PC-3 (cell line): ENCODE data around the gene COL4A1. TPM values are rescaled to one million over a fixed set of nuclear protein-coding genes. Genes with fewer than 3 reads are reported as not detected.

ENCODE experiments used
- ATAC-seq: fragments of 200-7000 bp; cut with Tn5 transposase; 2 replicates; pipeline ENCODE4 v1.9.1; 2020; ENCODE audit warnings: mild to moderate bottlenecking, moderate library complexity
- BruUV-seq: library from RNA; stranded (reverse); fragments of 400-500 nt; replicated peaks from 2 replicates; lab custom pipeline; 2021; lab: Mats Ljungman, UMichigan
- CTCF ChIA-PET: fragments of 300-600 bp; sonication (Branson Sonifier 250); formaldehyde crosslinking; loops from one replicate; lab custom pipeline; 2022; ENCODE audit warnings: antibody characterized with exemption; lab: Charles Lee
- POLR2A ChIA-PET: fragments of 300-600 bp; sonication (Branson Sonifier 250); formaldehyde crosslinking; loops from one replicate; lab custom pipeline; 2022; ENCODE audit warnings: antibody characterized with exemption; ENCODE audit not compliant: unreplicated experiment; lab: Charles Lee
- DNase-seq: peaks from one replicate; pipeline ENCODE4 v3.0.0-alpha.2; 2015
- H2AFZ ChIP-seq: fragments of 300-600 bp; sonication (generic); 2 replicates; pipeline ENCODE4 v1.6.0; 2016; ENCODE audit warnings: antibody characterized with exemption, low read length
- H3F3A ChIP-seq: fragments of 300-600 bp; sonication (generic); one replicate; pipeline ENCODE4 v1.6.0; 2017; ENCODE audit warnings: antibody characterized with exemption, low read length, control low read depth, mild to moderate bottlenecking; ENCODE audit not compliant: unreplicated experiment
- H3K27ac ChIP-seq: fragments of 300-600 bp; sonication (generic); 2 replicates; pipeline ENCODE4 v1.5.1; 2016; ENCODE audit warnings: mild to moderate bottlenecking, low read length
- H3K27me3 ChIP-seq: fragments of 300-600 bp; sonication (generic); 2 replicates; pipeline ENCODE4 v1.6.1; 2016; ENCODE audit warnings: low read length, mixed read lengths
- H3K36me3 ChIP-seq: fragments of 300-600 bp; sonication (generic); 2 replicates; pipeline ENCODE4 v1.6.1; 2016; ENCODE audit warnings: low read depth, mixed run types, low read length, mixed read lengths
- H3K4me1 ChIP-seq: fragments of 300-600 bp; sonication (generic); 2 replicates; pipeline ENCODE4 v1.5.1; 2016; ENCODE audit warnings: low read length; ENCODE audit not compliant: insufficient read depth
- H3K4me2 ChIP-seq: fragments of 300-600 bp; sonication (generic); 2 replicates; pipeline ENCODE4 v1.6.0; 2016; ENCODE audit warnings: low read length
- H3K4me3 ChIP-seq: fragments of 300-600 bp; sonication (generic); 2 replicates; pipeline ENCODE4 v1.5.1; 2016; ENCODE audit warnings: mild to moderate bottlenecking, low read length, mixed read lengths
- H3K79me2 ChIP-seq: fragments of 300-600 bp; sonication (generic); 2 replicates; pipeline ENCODE4 v1.6.1; 2017; ENCODE audit warnings: low read length, mixed read lengths
- H3K9ac ChIP-seq: fragments of 300-600 bp; sonication (generic); 2 replicates; pipeline ENCODE4 v1.6.0; 2016; ENCODE audit warnings: mild to moderate bottlenecking, low read length
- H3K9me2 ChIP-seq: fragments of 300-600 bp; sonication (generic); replicated peaks from 2 replicates; pipeline ENCODE4 v1.6.1; 2016; ENCODE audit warnings: mixed run types, low read length, mixed read lengths
- H3K9me3 ChIP-seq: fragments of 300-600 bp; sonication (generic); 2 replicates; pipeline ENCODE4 v1.6.1; 2016; ENCODE audit warnings: low read length, mixed read lengths
- H4K20me1 ChIP-seq: fragments of 300-600 bp; sonication (generic); 2 replicates; pipeline ENCODE4 v1.6.1; 2016; ENCODE audit warnings: low read length, mixed read lengths
- EZH2 ChIP-seq: fragments of 300-600 bp; sonication (generic); IDR thresholded peaks from one replicate; pipeline ENCODE4 v1.6.1; 2017; ENCODE audit warnings: antibody characterized with exemption, mild to moderate bottlenecking, low read length; ENCODE audit not compliant: unreplicated experiment
- EZH2phosphoT487 ChIP-seq: fragments of 300-600 bp; sonication (generic); IDR thresholded peaks from 2 replicates; pipeline ENCODE4 v1.6.1; 2018; ENCODE audit warnings: mild to moderate bottlenecking, antibody characterized with exemption, low read length, borderline replicate concordance
- intact Hi-C: fragments of 100-400 bp; cut with micrococcal nuclease; formaldehyde crosslinking; loops from 2 replicates; pipeline ENCODE4 v1.9.0; 2023
- total RNA-seq: library from RNA; depleted of rRNA; stranded (reverse); fragments of >200 nt; gene quantifications from 2 replicates; pipeline ENCODE4 v1.2.3, GENCODE V29; 2014
- TF ChIP-seq, protein P1 (sequence below): fragments of 300-600 bp; sonication (generic); conservative IDR thresholded peaks from 2 replicates; pipeline ENCODE4 v1.5.1; 2017; ENCODE audit warnings: antibody characterized with exemption, low read depth, mild to moderate bottlenecking, low read length

COL4A1 gene
- total RNA-seq, 1 experiment from 2014 or later, result 48.7 TPM

- no peak for ATAC-seq
- CTCF ChIA-PET, result no interaction called here
Observed at GRCh38 chr13:110129539-110130186, 177.3 kb downstream of the COL4A1 start.

DNA sequence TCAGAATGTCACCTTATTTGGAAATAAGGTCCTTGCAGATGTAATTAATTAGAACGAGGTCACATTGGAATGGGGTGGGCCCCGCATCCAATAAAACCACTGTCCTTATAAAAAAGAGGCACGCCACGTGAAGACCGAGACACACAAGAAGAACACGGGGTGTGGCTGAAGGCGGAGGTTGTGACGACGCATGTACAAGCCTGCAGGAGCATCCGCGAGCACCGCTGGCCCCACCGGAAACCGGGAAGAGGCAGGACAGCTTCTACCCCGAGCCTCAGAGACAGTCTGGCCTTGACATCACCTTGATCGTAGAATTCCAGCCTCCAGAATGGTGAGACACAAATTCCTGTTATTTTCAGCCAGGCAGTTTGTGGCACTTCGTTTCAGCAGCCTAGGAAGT lies 177.9 kb downstream of the COL4A1 start:
- CTCF ChIA-PET, result no interaction called here
- intact Hi-C loops, result loop anchor here (5.0 kb wide), 1 partner anchor 982 kb away; no protein-coding TSS in a partner anchor
- Histone ChIP-seq H3K27me3 (no peaks in the 10 kb centered on the region), H3F3A (no peaks in the 10 kb centered on the region), H3K9me2 (no peaks in the 10 kb centered on the region), H2AFZ (no peak overlapping the region), H3K4me3 (no peak overlapping the region), H3K9ac (no peak overlapping the region), H3K4me2 (no peak overlapping the region), H3K4me1 (peaks cover 35% of the 10 kb centered on the region), H3K79me2 (no peaks in the 10 kb centered on the region), H3K9me3 (no peaks in the 10 kb centered on the region), H3K27ac (no peak overlapping the region), H3K36me3 (no peaks in the 10 kb centered on the region), H4K20me1 (no peaks in the 10 kb centered on the region)
- TF ChIP-seq EZH2phosphoT487 (no peak), EZH2 (no peak)
- TF ChIP-seq, protein P1, sequence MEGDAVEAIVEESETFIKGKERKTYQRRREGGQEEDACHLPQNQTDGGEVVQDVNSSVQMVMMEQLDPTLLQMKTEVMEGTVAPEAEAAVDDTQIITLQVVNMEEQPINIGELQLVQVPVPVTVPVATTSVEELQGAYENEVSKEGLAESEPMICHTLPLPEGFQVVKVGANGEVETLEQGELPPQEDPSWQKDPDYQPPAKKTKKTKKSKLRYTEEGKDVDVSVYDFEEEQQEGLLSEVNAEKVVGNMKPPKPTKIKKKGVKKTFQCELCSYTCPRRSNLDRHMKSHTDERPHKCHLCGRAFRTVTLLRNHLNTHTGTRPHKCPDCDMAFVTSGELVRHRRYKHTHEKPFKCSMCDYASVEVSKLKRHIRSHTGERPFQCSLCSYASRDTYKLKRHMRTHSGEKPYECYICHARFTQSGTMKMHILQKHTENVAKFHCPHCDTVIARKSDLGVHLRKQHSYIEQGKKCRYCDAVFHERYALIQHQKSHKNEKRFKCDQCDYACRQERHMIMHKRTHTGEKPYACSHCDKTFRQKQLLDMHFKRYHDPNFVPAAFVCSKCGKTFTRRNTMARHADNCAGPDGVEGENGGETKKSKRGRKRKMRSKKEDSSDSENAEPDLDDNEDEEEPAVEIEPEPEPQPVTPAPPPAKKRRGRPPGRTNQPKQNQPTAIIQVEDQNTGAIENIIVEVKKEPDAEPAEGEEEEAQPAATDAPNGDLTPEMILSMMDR, result no peak
- no TSS peak for BruUV-seq
- POLR2A ChIA-PET, result no interaction called here
- DNase-seq (no peak), ATAC-seq (no peak)

More at GRCh38 chr13:110129539-110130186, 177.3 kb downstream of the COL4A1 start:
- TF ChIP-seq EZH2 (no peak), EZH2phosphoT487 (no peak)
- TF ChIP-seq, protein P1, result no peak
- Histone ChIP-seq H3K4me2 (no peak overlapping the region), H2AFZ (no peak overlapping the region), H3K36me3 (no peaks in the 10 kb centered on the region), H3K79me2 (no peaks in the 10 kb centered on the region), H3K27me3 (no peaks in the 10 kb centered on the region), H4K20me1 (no peaks in the 10 kb centered on the region), H3K27ac (no peak overlapping the region), H3K9me3 (no peaks in the 10 kb centered on the region), H3K4me3 (no peak overlapping the region), H3F3A (no peaks in the 10 kb centered on the region), H3K4me1 (peaks cover 35% of the 10 kb centered on the region), H3K9ac (no peak overlapping the region), H3K9me2 (no peaks in the 10 kb centered on the region)
- intact Hi-C loops, result loop anchor here (5.0 kb wide), 1 partner anchor 982 kb away; no protein-coding TSS in a partner anchor
- POLR2A ChIA-PET, result no interaction called here
- no TSS peak for BruUV-seq
- no peak for DNase-seq

GRCh38 chr13:110128546-110128945 lies 178.4 kb downstream of the COL4A1 start:
- Histone ChIP-seq H3K36me3 (no peaks in the 10 kb centered on the region), H3K27me3 (no peaks in the 10 kb centered on the region), H3K4me3 (no peak overlapping the region), H3K4me2 (peak overlapping the region; percentile 66; the same call in 1 of the 2 replicates), H3K9ac (no peak overlapping the region), H4K20me1 (no peaks in the 10 kb centered on the region), H3F3A (no peaks in the 10 kb centered on the region), H3K9me2 (no peaks in the 10 kb centered on the region), H3K79me2 (no peaks in the 10 kb centered on the region), H2AFZ (no peak overlapping the region), H3K27ac (peak overlapping the region; percentile 91), H3K9me3 (no peaks in the 10 kb centered on the region), H3K4me1 (peaks cover 35% of the 10 kb centered on the region)
- DNase-seq, result no peak
- ChIA-PET POLR2A (no interaction called here), CTCF (no interaction called here)
- intact Hi-C loops, result loop anchor here (5.0 kb wide), 1 partner anchor 981 kb away; no protein-coding TSS in a partner anchor
- TF ChIP-seq EZH2, result no peak
- TF ChIP-seq, protein P1, result no peak
- no peak for TF ChIP-seq EZH2phosphoT487
- BruUV-seq, result no TSS peak
- ATAC-seq, result no peak
